Astrocyte (in vitro differentiated cells and primary cell): Measurements from ENCODE around the gene PARP6. TPM values are rescaled to one million over a fixed set of nuclear protein-coding genes. Genes with fewer than 3 reads are reported as not detected.
A peak's percentile ranks its signal among the peaks of the same experiment; 100 is the strongest.

Experiments used
- DNase-seq: peaks from one replicate; pipeline ENCODE4 v3.0.0-alpha.2; 2010; ENCODE audit warnings: low read depth
- FAIRE-seq: peaks from 2 replicates; lab custom pipeline; 2011; peaks lifted over from hg19 to GRCh38; lab: Jason Lieb, UNC
- H2AFZ ChIP-seq: 2 replicates; pipeline ENCODE4 v1.6.0; 2012; ENCODE audit warnings: low read depth, low read length, inconsistent platforms
- H3K27ac ChIP-seq: 2 replicates; pipeline ENCODE4 v1.5.1; 2011; ENCODE audit warnings: low read depth, low read length, inconsistent platforms
- H3K27me3 ChIP-seq: 2 replicates; pipeline ENCODE4 v1.6.0; 2011; ENCODE audit warnings: low read length, inconsistent platforms; ENCODE audit not compliant: insufficient read depth
- H3K36me3 ChIP-seq: 2 replicates; pipeline ENCODE4 v1.5.1; 2011; ENCODE audit warnings: low read length, inconsistent platforms; ENCODE audit not compliant: insufficient read depth
- H3K4me1 ChIP-seq: 2 replicates; pipeline ENCODE4 v1.5.1; 2011; ENCODE audit warnings: low read length, inconsistent platforms; ENCODE audit not compliant: insufficient read depth
- H3K4me2 ChIP-seq: 2 replicates; pipeline ENCODE4 v1.6.0; 2012; ENCODE audit warnings: low read length, inconsistent platforms
- H3K4me3 ChIP-seq: 2 replicates; pipeline ENCODE4 v1.5.1; 2011; ENCODE audit warnings: low read depth, mild to moderate bottlenecking, low read length, inconsistent platforms; ENCODE audit not compliant: insufficient read depth
- H3K79me2 ChIP-seq: 2 replicates; pipeline ENCODE4 v1.6.0; 2012; ENCODE audit warnings: mild to moderate bottlenecking, low read length, inconsistent platforms; ENCODE audit not compliant: insufficient read depth
- H3K9ac ChIP-seq: 2 replicates; pipeline ENCODE4 v1.6.0; 2012; ENCODE audit warnings: mild to moderate bottlenecking, low read length, inconsistent platforms
- H3K9me3 ChIP-seq: 2 replicates; pipeline ENCODE4 v1.5.1; 2012; ENCODE audit warnings: low read depth, mild to moderate bottlenecking, low read length, inconsistent platforms; ENCODE audit not compliant: insufficient read depth
- H4K20me1 ChIP-seq: 2 replicates; pipeline ENCODE4 v1.6.0; 2012; ENCODE audit warnings: low read length, inconsistent platforms; ENCODE audit not compliant: insufficient read depth
- H3K27ac Mint-ChIP-seq: one replicate; pipeline ENCODE4 v1.8.0; 2021; ENCODE audit warnings: mild to moderate bottlenecking, mixed read lengths; ENCODE audit not compliant: unreplicated experiment
- H3K27me3 Mint-ChIP-seq: one replicate; pipeline ENCODE4 v1.8.0; 2021; ENCODE audit warnings: low read depth, mixed read lengths; ENCODE audit not compliant: unreplicated experiment
- H3K36me3 Mint-ChIP-seq: one replicate; pipeline ENCODE4 v1.8.0; 2021; ENCODE audit warnings: low read depth, mixed read lengths; ENCODE audit not compliant: unreplicated experiment
- H3K4me1 Mint-ChIP-seq: one replicate; pipeline ENCODE4 v1.8.0; 2021; ENCODE audit warnings: low read depth, mixed read lengths; ENCODE audit not compliant: unreplicated experiment
- H3K4me3 Mint-ChIP-seq: one replicate; pipeline ENCODE4 v1.8.0; 2021; ENCODE audit warnings: mild to moderate bottlenecking, moderate library complexity, mixed read lengths; ENCODE audit not compliant: unreplicated experiment
- H3K9me3 Mint-ChIP-seq: one replicate; pipeline ENCODE4 v1.8.0; 2021; ENCODE audit warnings: mild to moderate bottlenecking, mixed read lengths; ENCODE audit not compliant: unreplicated experiment
- CTCF ChIP-seq: IDR thresholded peaks from 2 replicates; pipeline ENCODE4 v1.5.1; 2011; ENCODE audit warnings: low read depth, mild to moderate bottlenecking, inconsistent platforms, low read length, moderate library complexity; ENCODE audit not compliant: insufficient read depth
- EZH2 ChIP-seq: IDR thresholded peaks from 2 replicates; pipeline ENCODE4 v1.6.1; 2012; ENCODE audit warnings: mild to moderate bottlenecking, low read length, inconsistent platforms; ENCODE audit not compliant: insufficient read depth
- total RNA-seq: library from RNA; stranded (reverse); gene quantifications from 2 replicates; pipeline ENCODE4 v1.2.1, GENCODE V29; 2021

The PARP6 gene
- total RNA-seq, 1 donor from 2014 or later = 62.7 TPM

- H3K4me1 Mint-ChIP-seq = peaks cover 8% of the 10 kb centered on the region
- H3K9me3 ChIP-seq = no peaks in the 10 kb centered on the region
- H3K27me3 Mint-ChIP-seq = peaks cover 45% of the 10 kb centered on the region
- H3K4me3 ChIP-seq = no peak overlapping the region
- peaks cover 2% of the 10 kb centered on the region for H3K36me3 Mint-ChIP-seq
- no peak overlapping the region for H3K27ac ChIP-seq
- no peaks in the 10 kb centered on the region for H3K79me2 ChIP-seq
- peaks cover 8% of the 10 kb centered on the region for H3K9me3 Mint-ChIP-seq
- H3K27me3 ChIP-seq = peaks cover 6% of the 10 kb centered on the region
- no peaks in the 10 kb centered on the region for H3K36me3 ChIP-seq
- H3K4me2 ChIP-seq = peak overlapping the region; percentile 99
- FAIRE-seq = no peak
- peak; percentile 37 for DNase-seq
- no peak for TF ChIP-seq CTCF
- no peak overlapping the region for H2AFZ ChIP-seq
- no peak overlapping the region for H3K27ac Mint-ChIP-seq
- H3K9ac ChIP-seq = no peak overlapping the region
- peak overlapping the region; percentile 75 for H3K4me3 Mint-ChIP-seq
- no peaks in the 10 kb centered on the region for H4K20me1 ChIP-seq
- H3K4me1 ChIP-seq = peaks cover 4% of the 10 kb centered on the region
Measured at GRCh38 chr15:72319360-72319984, 47.1 kb upstream of the PARP6 start.

GRCh38 chr15:72318408-72318942 lies 46.1 kb upstream of the PARP6 start:
- Histone ChIP-seq H3K27ac (no peak overlapping the region), H3K4me2 (no peak overlapping the region), H3K4me1 (peaks cover 4% of the 10 kb centered on the region), H3K79me2 (no peaks in the 10 kb centered on the region), H3K4me3 (no peak overlapping the region), H3K36me3 (no peaks in the 10 kb centered on the region), H4K20me1 (no peaks in the 10 kb centered on the region), H3K27me3 (peaks cover 6% of the 10 kb centered on the region), H3K9me3 (no peaks in the 10 kb centered on the region), H2AFZ (no peak overlapping the region), H3K9ac (no peak overlapping the region)
- DNase-seq (no peak), FAIRE-seq (no peak)
- TF ChIP-seq EZH2 (no peak), CTCF (no peak)
- Mint-ChIP-seq H3K9me3 (peaks cover 8% of the 10 kb centered on the region), H3K4me3 (peak overlapping the region; percentile 75), H3K27ac (no peak overlapping the region), H3K36me3 (no peaks in the 10 kb centered on the region), H3K4me1 (peaks cover 8% of the 10 kb centered on the region), H3K27me3 (peaks cover 45% of the 10 kb centered on the region)

GRCh38 chr15:72315706-72316370 lies 43.5 kb upstream of the PARP6 start:
- no peak overlapping the region for H2AFZ ChIP-seq
- Mint-ChIP-seq H3K4me1 (peaks cover 7% of the 10 kb centered on the region), H3K9me3 (peaks cover 8% of the 10 kb centered on the region), H3K36me3 (no peaks in the 10 kb centered on the region), H3K27me3 (peaks cover 48% of the 10 kb centered on the region), H3K4me3 (no peak overlapping the region), H3K27ac (no peak overlapping the region)
- peaks cover 9% of the 10 kb centered on the region for H3K27me3 ChIP-seq
- H3K27ac ChIP-seq = no peak overlapping the region
- no peaks in the 10 kb centered on the region for H3K79me2 ChIP-seq
- DNase-seq = no peak
- TF ChIP-seq EZH2 (no peak), CTCF (no peak)
- FAIRE-seq = no peak
- H3K9ac ChIP-seq = no peak overlapping the region
- no peak overlapping the region for H3K4me3 ChIP-seq
- no peaks in the 10 kb centered on the region for H3K9me3 ChIP-seq
- H3K4me1 ChIP-seq = peaks cover 4% of the 10 kb centered on the region
- H4K20me1 ChIP-seq = no peaks in the 10 kb centered on the region
- no peak overlapping the region for H3K4me2 ChIP-seq
- no peaks in the 10 kb centered on the region for H3K36me3 ChIP-seq
